Common myeloid progenitor, CD34-positive (primary cell): ENCODE results near the gene OR12D3.
"Not testable (repeated sequence)": the region's sequence is repeated elsewhere in the genome, so short reads cannot be mapped to it uniquely, and the experiment has no call there.

Experiments used
- CTCF ChIA-PET: fragments of 350-600 bp; sonication (Branson Sonifier 250); formaldehyde crosslinking; loops from one replicate; lab custom pipeline; 2021; ENCODE audit warnings: antibody characterized with exemption; lab: Charles Lee
- POLR2A ChIA-PET: fragments of 350-600 bp; sonication (Branson Sonifier 250); formaldehyde crosslinking; loops from one replicate; lab custom pipeline; 2021; ENCODE audit warnings: antibody characterized with exemption; lab: Charles Lee
- DNase-seq, 3 donors: peaks; one replicate each; pipeline versions ENCODE4 v3.0.0 to v3.0.0-alpha.2; 2013
- H3K27ac ChIP-seq, 2 experiments: 1 replicate in 1 of 2; 2 replicates in 1 of 2; pipeline ENCODE4 v1.7.0; 2013; ENCODE audit warnings: inconsistent platforms in 2 of 2, low read length in 2 of 2, mild to moderate bottlenecking in 2 of 2, low read depth in 1 of 2, moderate library complexity in 1 of 2; ENCODE audit not compliant: severe bottlenecking in 2 of 2, insufficient read depth in 1 of 2, poor library complexity in 1 of 2
- H3K27me3 ChIP-seq, 5 experiments: replicated peaks in 2 of 5; 1 replicate in 3 of 5; 2 replicates in 2 of 5; pipeline versions ENCODE4 v1.6.1 to v1.7.0; 2013; ENCODE audit warnings: low read length in 4 of 5, mild to moderate bottlenecking in 2 of 5, moderate library complexity in 2 of 5, inconsistent platforms in 1 of 5; ENCODE audit not compliant: insufficient read depth in 5 of 5, control insufficient read depth in 4 of 5
- H3K36me3 ChIP-seq, 4 experiments: 1 replicate in 2 of 4; 2 replicates in 2 of 4; pipeline versions ENCODE4 v1.6.1 to v1.7.0; 2013; ENCODE audit warnings: low read length in 3 of 4, control low read depth in 1 of 4, mild to moderate bottlenecking in 1 of 4; ENCODE audit not compliant: control insufficient read depth in 4 of 4, insufficient read depth in 4 of 4
- H3K4me1 ChIP-seq, 4 experiments: 1 replicate in 3 of 4; 2 replicates in 1 of 4; pipeline versions ENCODE4 v1.6.1 to v1.7.1; 2013; ENCODE audit warnings: low read length in 3 of 4, mild to moderate bottlenecking in 3 of 4, control low read depth in 1 of 4, inconsistent platforms in 1 of 4, moderate library complexity in 1 of 4; ENCODE audit not compliant: control insufficient read depth in 4 of 4, insufficient read depth in 4 of 4; ENCODE audit errors: control extremely low read depth in 1 of 4
- H3K4me3 ChIP-seq, 7 experiments: 1 replicate in 4 of 7; 2 replicates in 3 of 7; pipeline versions ENCODE4 v1.5.1 to v1.7.0; 2013; ENCODE audit warnings: mild to moderate bottlenecking in 7 of 7, low read length in 6 of 7, moderate library complexity in 6 of 7, inconsistent platforms in 2 of 7, low read depth in 2 of 7, control low read depth in 1 of 7; ENCODE audit not compliant: insufficient read depth in 4 of 7, control insufficient read depth in 1 of 7; ENCODE audit errors: extremely low read depth in 1 of 7
- H3K9me3 ChIP-seq, 5 experiments: 1 replicate in 4 of 5; 2 replicates in 1 of 5; pipeline versions ENCODE4 v1.6.1 to v1.7.1; 2013; ENCODE audit warnings: low read length in 4 of 5, mild to moderate bottlenecking in 2 of 5, inconsistent platforms in 1 of 5, low read depth in 1 of 5, moderate library complexity in 1 of 5; ENCODE audit not compliant: control insufficient read depth in 4 of 5, insufficient read depth in 2 of 5; ENCODE audit errors: control extremely low read depth in 1 of 5
- WGBS: methylation state at CpG from one replicate; pipeline ENCODE4 v1.1.5; 2013; ENCODE audit not compliant: insufficient coverage; 5-methylcytosine and 5-hydroxymethylcytosine counted together

Gene OR12D3

DNA sequence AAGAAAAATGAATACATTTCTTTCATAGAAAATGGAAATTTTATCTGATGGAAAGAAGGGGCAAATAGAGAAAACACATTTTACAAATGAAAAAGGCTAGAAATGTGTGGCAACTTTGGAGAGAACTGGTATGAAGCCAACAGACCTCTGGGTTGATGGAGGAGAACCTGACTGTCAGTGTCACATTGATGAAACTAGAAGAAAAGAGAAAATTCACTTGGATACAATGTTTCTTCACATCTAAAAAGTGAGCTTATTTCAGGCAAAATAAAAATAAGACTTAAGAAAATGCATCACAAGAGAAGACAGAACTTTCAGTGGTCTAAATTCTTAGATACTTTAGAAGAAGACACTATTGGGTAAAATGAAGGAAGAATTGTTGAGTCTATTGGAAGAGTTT, 20.2 kb upstream of the OR12D3 start, which contains the start of gene OR12D2:
OR12D2 (plus strand) TSS at position 301 of the 400 bp plus-strand sequence. CDS start 1,069 bp downstream, outside the sequence.
- CTCF ChIA-PET, result no interaction called here
- POLR2A ChIA-PET, result no interaction called here
- Histone ChIP-seq H3K9me3 (peaks cover 0 to 2% (median 0%) of the 10 kb centered on the region in 5 experiments), H3K36me3 (no peaks in the 10 kb centered on the region), H3K27ac (no peak within 1 kb of the TSS), H3K4me3 (no peak within 1 kb of the TSS), H3K4me1 (no peaks in the 10 kb centered on the region), H3K27me3 (peaks cover 2 to 16% (median 7%) of the 10 kb centered on the region in 5 experiments)
- DNase-seq, result no peak

DNA sequence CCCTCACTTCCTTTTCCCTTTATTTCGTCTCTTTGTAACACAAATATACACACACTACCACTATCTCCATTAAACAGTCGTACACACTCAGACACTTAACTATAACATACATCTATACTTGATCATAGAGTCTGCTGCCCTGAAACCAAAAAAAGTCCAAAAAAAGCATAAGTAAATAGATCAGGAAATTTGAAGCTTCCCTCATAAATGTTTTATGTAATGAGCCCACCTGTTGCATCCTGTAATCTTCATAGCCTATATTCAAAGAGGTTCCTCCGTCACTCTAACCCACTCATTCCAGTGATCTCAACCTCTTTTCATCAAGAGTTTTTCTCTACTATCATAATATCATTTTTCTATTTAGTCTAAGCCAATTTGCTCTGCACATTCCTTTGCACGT, 13.4 kb upstream of the OR12D3 start:
- DNase-seq, result no peak
- Histone ChIP-seq H3K27ac (no peak overlapping the region), H3K9me3 (peaks cover 0 to 2% (median 0%) of the 10 kb centered on the region in 5 experiments), H3K27me3 (peaks cover 0 to 3% (median 0%) of the 10 kb centered on the region in 5 experiments), H3K4me3 (no peak overlapping the region), H3K36me3 (no peaks in the 10 kb centered on the region), H3K4me1 (no peaks in the 10 kb centered on the region)
- ChIA-PET POLR2A (interaction anchor here (0.7 kb wide), 1 partner anchor 23 kb away, joined by 3 read pairs; no protein-coding TSS in a partner anchor), CTCF (no interaction called here)
- WGBS, result 100% methylated on average over 1 of the region's 4 CpGs

DNA sequence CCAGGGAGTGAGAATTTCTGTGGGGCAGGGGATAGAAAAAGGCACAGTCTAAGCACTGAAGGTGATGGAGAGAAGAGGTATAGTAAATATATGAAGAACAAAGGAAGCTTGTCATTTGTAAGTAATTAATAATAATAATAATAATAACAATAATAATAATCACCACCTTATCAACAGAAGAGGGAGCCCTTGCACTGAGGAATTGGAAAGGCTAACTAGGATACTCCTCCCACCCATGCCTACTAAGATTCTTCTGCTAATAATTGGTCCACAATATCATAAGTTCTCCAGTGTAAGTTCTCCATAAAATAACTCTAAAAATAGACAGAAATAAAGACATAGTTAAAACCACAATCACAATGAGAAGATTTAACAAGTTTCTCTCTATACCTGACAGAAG, 912 bp upstream of the OR12D3 start:
- no peak overlapping the region for H3K27ac ChIP-seq
- peak; percentile 29 to 54 (median 50) for DNase-seq
- CTCF ChIA-PET, result interaction anchor here (0.6 to 3.3 kb wide), 7 partner anchors 211 to 274 kb away, joined by 3 to 33 read pairs (median 3); partner anchors contain the start of gene OR2H2
- H3K4me1 ChIP-seq, result no peaks in the 10 kb centered on the region
- POLR2A ChIA-PET, result no interaction called here
- H3K4me3 ChIP-seq, result no peak overlapping the region
- H3K36me3 ChIP-seq, result no peaks in the 10 kb centered on the region
- H3K27me3 ChIP-seq, result peaks cover 0 to 2% (median 0%) of the 10 kb centered on the region in 5 experiments
- H3K9me3 ChIP-seq, result no peaks in the 10 kb centered on the region

DNA sequence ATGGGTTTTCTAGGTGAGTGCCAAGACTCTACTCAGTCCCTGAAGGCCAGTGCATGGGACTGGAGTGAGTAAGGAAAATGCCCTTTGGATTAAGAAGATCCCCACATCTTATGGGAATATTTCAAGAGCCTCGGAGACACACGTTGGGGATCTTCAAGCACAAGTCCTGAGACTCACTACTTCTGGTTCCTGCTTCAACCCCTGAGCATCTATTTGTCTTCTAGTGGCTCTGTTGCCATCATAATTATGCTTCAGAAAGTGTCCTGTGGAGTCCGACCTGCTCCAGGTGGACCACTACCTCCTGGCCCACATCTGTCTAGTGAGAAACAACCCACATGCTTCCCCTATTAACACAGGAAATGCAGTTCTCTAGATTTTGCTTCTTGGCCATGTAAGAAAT, 6.3 kb downstream of the OR12D3 start, which contains the start of gene OR5V1:
OR5V1 (minus strand) TSS at position 101 of the 400 bp plus-strand sequence. CDS start 12,670 bp downstream, outside the sequence.
- H3K27ac ChIP-seq, result no peak within 1 kb of the TSS
- WGBS, result 87% methylated on average over 3 of the region's 3 CpGs
- H3K9me3 ChIP-seq, result no peaks in the 10 kb centered on the region
- H3K4me3 ChIP-seq, result no peak within 1 kb of the TSS
- H3K36me3 ChIP-seq, result no peaks in the 10 kb centered on the region
- no peaks in the 10 kb centered on the region for H3K4me1 ChIP-seq
- CTCF ChIA-PET, result no interaction called here
- H3K27me3 ChIP-seq, result peaks cover 0 to 3% (median 0%) of the 10 kb centered on the region in 5 experiments
- no peak for DNase-seq
- POLR2A ChIA-PET, result no interaction called here

DNA sequence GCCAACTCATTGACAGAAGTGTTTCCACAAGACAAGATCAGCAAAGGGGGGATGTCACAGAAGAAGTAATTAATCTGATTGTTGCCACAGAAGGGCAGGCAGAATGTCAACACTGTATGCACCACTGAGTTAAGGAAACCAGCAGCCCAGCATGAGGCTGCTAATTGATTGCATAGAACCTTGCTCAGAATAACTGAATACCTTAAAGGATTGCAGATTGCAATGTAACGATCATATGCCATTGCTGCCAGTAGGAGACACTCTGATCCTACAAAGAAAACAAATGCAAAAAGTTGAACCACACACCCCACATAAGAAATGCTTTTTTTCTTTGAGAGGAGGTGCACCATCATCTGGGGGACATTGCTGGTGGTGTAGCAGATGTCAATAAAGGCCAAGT, 19.5 kb downstream of the OR12D3 start:
- ChIA-PET CTCF (no interaction called here), POLR2A (no interaction called here)
- no CpG with 5 or more reads among the region's 1 CpG for WGBS
- Histone ChIP-seq H3K36me3 (no peaks in the 10 kb centered on the region), H3K27me3 (peaks cover 0 to 5% (median 2%) of the 10 kb centered on the region in 5 experiments), H3K9me3 (peaks cover 0 to 3% (median 0%) of the 10 kb centered on the region in 5 experiments), H3K4me1 (no peaks in the 10 kb centered on the region), H3K27ac (no peak overlapping the region), H3K4me3 (no peak overlapping the region)
- peak in 2 of 3 donors; percentile 10 to 17 for DNase-seq

DNA sequence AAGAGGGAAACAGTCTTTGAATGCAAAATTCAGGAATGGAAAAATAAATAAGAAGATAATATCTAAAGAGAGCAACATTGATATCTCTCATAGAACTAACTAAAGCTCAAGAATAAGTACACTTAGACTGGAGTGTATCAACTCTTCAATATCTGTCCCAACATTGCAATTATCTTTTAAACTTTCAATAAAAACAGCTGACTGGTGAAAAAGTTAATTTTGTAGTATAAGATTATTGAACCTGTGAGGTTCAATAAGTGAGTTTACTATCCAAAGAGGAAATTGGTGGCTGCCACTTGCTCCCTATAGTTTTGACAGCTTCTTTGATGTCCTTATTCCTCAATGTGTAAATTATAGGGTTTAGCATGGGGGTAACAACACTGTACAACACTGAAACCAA, 20.1 kb downstream of the OR12D3 start:
- ChIA-PET POLR2A (no interaction called here), CTCF (no interaction called here)
- Histone ChIP-seq H3K27me3 (peaks cover 0 to 3% (median 0%) of the 10 kb centered on the region in 5 experiments), H3K9me3 (peaks cover 0 to 3% (median 0%) of the 10 kb centered on the region in 5 experiments), H3K4me1 (no peaks in the 10 kb centered on the region), H3K4me3 (no peak overlapping the region), H3K36me3 (no peaks in the 10 kb centered on the region), H3K27ac (no peak overlapping the region)
- no peak for DNase-seq

DNA sequence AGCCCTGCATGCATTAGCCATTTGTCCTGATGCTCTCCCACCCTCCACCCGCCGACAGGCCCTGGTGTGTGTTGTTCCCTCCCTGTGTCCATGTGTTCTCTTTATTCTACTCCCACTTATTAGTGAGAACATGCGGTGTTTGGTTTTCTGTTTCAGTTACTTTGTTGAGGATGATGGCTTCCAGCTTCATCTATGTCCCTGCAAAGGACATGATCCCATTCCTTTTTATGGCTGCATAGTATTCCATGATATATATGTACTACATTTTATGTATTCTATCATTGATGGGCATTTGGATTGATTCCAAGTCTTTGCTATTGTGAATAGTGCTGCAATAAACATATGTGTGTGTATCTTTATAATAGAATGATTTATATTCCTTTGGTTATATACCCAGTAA, 25.7 kb downstream of the OR12D3 start:
- no CpG with 5 or more reads among the region's 3 CpGs for WGBS
- DNase-seq, POLR2A ChIA-PET, H3K4me3 ChIP-seq, H3K9me3 ChIP-seq, H3K4me1 ChIP-seq, H3K36me3 ChIP-seq, H3K27me3 ChIP-seq, H3K27ac ChIP-seq, CTCF ChIA-PET: not testable (repeated sequence)
